Right lung (tissue), 5 donors: ENCODE data around the gene ROBO2. TPM values are rescaled to one million over a fixed set of nuclear protein-coding genes. Genes with fewer than 3 reads are reported as not detected.
A peak's percentile ranks its signal among the peaks of the same experiment; 100 is the strongest.

ENCODE experiments used
- DNase-seq, 2 donors: peaks; one replicate each; pipeline ENCODE4 v3.0.0-alpha.2; 2013
- polyA plus RNA-seq, 5 donors: library from polyadenylated mRNA; unstranded; fragments of 120-200 nt; gene quantifications; one replicate each; pipeline versions ENCODE4 v1.2.1 to v1.2.3, GENCODE V29; 2013; ENCODE audit warnings: inconsistent platforms in 1 of 5, low replicate concordance in 1 of 5; ENCODE audit not compliant: insufficient read length in 5 of 5, insufficient read depth in 1 of 5

The ROBO2 gene
- polyA plus RNA-seq, 5 donors: 31.9 to 66.1 (median 59.9) TPM

- no peak for DNase-seq
These were observed 5.8 kb downstream of the ROBO2 start for GRCh38 chr3:77045686-77046085.

GRCh38 chr3:77048186-77048585, 8.3 kb downstream of the ROBO2 start:
- DNase-seq: no peak

- DNase-seq: no peak
These were observed 11.7 kb downstream of the ROBO2 start for GRCh38 chr3:77051591-77051990.

GRCh38 chr3:77052051-77052501, 12.2 kb downstream of the ROBO2 start:
- no peak for DNase-seq

- DNase-seq: no peak
These were observed 13.1 kb downstream of the ROBO2 start for GRCh38 chr3:77052733-77053670.

- peak in 1 of 2 donors; percentile 26 for DNase-seq
These were observed 13.9 kb downstream of the ROBO2 start for GRCh38 chr3:77053795-77054194.

- no peak for DNase-seq
These were observed 16.0 kb downstream of the ROBO2 start for GRCh38 chr3:77055841-77056341.

GRCh38 chr3:77059354-77059753, 19.5 kb downstream of the ROBO2 start:
- DNase-seq: no peak

GRCh38 chr3:77063423-77063822, 23.5 kb downstream of the ROBO2 start:
- no peak for DNase-seq

GRCh38 chr3:77065750-77066149, 25.9 kb downstream of the ROBO2 start:
- no peak for DNase-seq

GRCh38 chr3:77066829-77067228, 26.9 kb downstream of the ROBO2 start:
- DNase-seq: no peak

GRCh38 chr3:77068808-77069207, 28.9 kb downstream of the ROBO2 start:
- DNase-seq: no peak

- no peak for DNase-seq
These were observed 31.5 kb downstream of the ROBO2 start for GRCh38 chr3:77071364-77071763.

- no peak for DNase-seq
These were observed 31.9 kb downstream of the ROBO2 start for GRCh38 chr3:77071809-77072208.

GRCh38 chr3:77072232-77072631, 32.3 kb downstream of the ROBO2 start:
- no peak for DNase-seq

- no peak for DNase-seq
These were observed 38.4 kb downstream of the ROBO2 start for GRCh38 chr3:77078279-77078678.

GRCh38 chr3:77079988-77080610, 40.2 kb downstream of the ROBO2 start:
- no peak for DNase-seq

GRCh38 chr3:77081240-77081661, 41.4 kb downstream of the ROBO2 start:
- DNase-seq: peak; percentile 75 to 78

GRCh38 chr3:77084511-77084910, 44.6 kb downstream of the ROBO2 start:
- DNase-seq: no peak

- no peak for DNase-seq
These were observed 46.5 kb downstream of the ROBO2 start for GRCh38 chr3:77086408-77086807.

- no peak for DNase-seq
These were observed 51.9 kb downstream of the ROBO2 start for GRCh38 chr3:77091809-77092208.

GRCh38 chr3:77093101-77093500, 53.2 kb downstream of the ROBO2 start:
- DNase-seq: no peak

- DNase-seq: no peak
These were observed 56.2 kb downstream of the ROBO2 start for GRCh38 chr3:77096145-77096544.
